Gastroesophageal sphincter (tissue), 4 donors: ENCODE results near the gene RTBDN. TPM values are rescaled to one million over a fixed set of nuclear protein-coding genes. Genes with fewer than 3 reads are reported as not detected.

Source experiments
- ATAC-seq: fragments of 150-250 bp; one replicate; pipeline ENCODE4 v1.9.1; 2016; ENCODE audit warnings: mild to moderate bottlenecking, moderate library complexity
- H3K27ac ChIP-seq, 4 donors: fragments of 200-600 bp; sonication (generic) in 3 of 4; 1 replicate in 3 of 4; 2 replicates in 1 of 4; pipeline ENCODE4 v1.5.1; 2016 to 2019
- H3K27me3 ChIP-seq: fragments of 200-600 bp; sonication (generic); one replicate; pipeline ENCODE4 v1.5.1; 2019
- H3K36me3 ChIP-seq, 2 donors: fragments of 200-600 bp; sonication (generic); one replicate each; pipeline ENCODE4 v1.5.1; 2019; ENCODE audit warnings: control low read depth in 1 of 2
- H3K4me1 ChIP-seq, 3 donors: fragments of 200-600 bp; sonication (generic); 1 replicate in 2 of 3; 2 replicates in 1 of 3; pipeline ENCODE4 v1.5.1; 2016 to 2019; ENCODE audit warnings: control low read depth in 2 of 3
- H3K4me3 ChIP-seq, 2 donors: fragments of 200-600 bp; sonication (generic); one replicate each; pipeline ENCODE4 v1.5.1; 2019; ENCODE audit warnings: mild to moderate bottlenecking in 1 of 2, moderate library complexity in 1 of 2
- H3K9me3 ChIP-seq, 3 donors: fragments of 200-600 bp; sonication (generic); one replicate each; pipeline ENCODE4 v1.5.1; 2017 to 2019; ENCODE audit warnings: control low read depth in 2 of 3
- CTCF ChIP-seq, 4 experiments: fragments of 200-600 bp in 2 of 4; fragments of 450-650 bp in 2 of 4; sonication (generic) in 1 of 4; IDR thresholded peaks; one replicate each; pipeline ENCODE4 v1.5.1; 2017 to 2019; ENCODE audit warnings: antibody characterized with exemption in 4 of 4, mild to moderate bottlenecking in 2 of 4, moderate library complexity in 2 of 4
- EP300 ChIP-seq: sonication (generic); formaldehyde crosslinking; IDR thresholded peaks from one replicate; pipeline ENCODE4 v1.6.1; 2017; ENCODE audit warnings: antibody characterized with exemption, mild to moderate bottlenecking
- POLR2A ChIP-seq, 2 donors: fragments of 450-650 bp; IDR thresholded peaks; one replicate each; pipeline ENCODE4 v1.6.1; 2017; ENCODE audit warnings: antibody characterized with exemption in 2 of 2, mild to moderate bottlenecking in 2 of 2, moderate library complexity in 1 of 2
- POLR2AphosphoS5 ChIP-seq: sonication (generic); formaldehyde crosslinking; IDR thresholded peaks from one replicate; pipeline ENCODE4 v1.6.1; 2017; ENCODE audit warnings: antibody characterized with exemption
- WGBS, 2 donors: methylation state at CpG; one replicate each; pipeline ENCODE4 v1.1.5; 2018; ENCODE audit warnings: low coverage in 1 of 2; 5-methylcytosine and 5-hydroxymethylcytosine counted together
- total RNA-seq, 4 donors: library from RNA; depleted of rRNA; stranded (reverse); fragments of >200 nt; gene quantifications; one replicate each; pipeline ENCODE4 v1.1.0, GENCODE V29; 2016

Gene RTBDN
- total RNA-seq, 4 donors from 2014 or later, result 1.1 TPM; not detected in 3

GRCh38 chr19:12871681-12872080, 37.3 kb upstream of the RTBDN start:
- H3K27ac ChIP-seq, result no peak overlapping the region
- ATAC-seq, result no peak
- H3K4me1 ChIP-seq, result peaks cover 0 to 13% (median 5%) of the 10 kb centered on the region in 3 donors
- 84 to 87% methylated on average over 2 to 3 of the region's 3 CpGs for WGBS, 2 donors
- TF ChIP-seq EP300 (no peak), POLR2A (IDR thresholded peaks at IDR 0.05) (no peak), POLR2AphosphoS5 (no peak), CTCF (IDR thresholded peaks at IDR 0.05) (no peak)
- H3K4me3 ChIP-seq, result no peak overlapping the region
- peaks cover 0 to 37% of the 10 kb centered on the region in 2 donors for H3K36me3 ChIP-seq
- peaks cover 25% of the 10 kb centered on the region for H3K27me3 ChIP-seq
- H3K9me3 ChIP-seq, result no peaks in the 10 kb centered on the region

GRCh38 chr19:12868540-12869112, 34.2 kb upstream of the RTBDN start:
- WGBS, 2 donors, result 86 to 90% methylated on average over 2 of the region's 10 CpGs
- TF ChIP-seq CTCF (IDR thresholded peaks at IDR 0.05) (no peak), POLR2AphosphoS5 (no peak), EP300 (no peak), POLR2A (IDR thresholded peaks at IDR 0.05) (no peak)
- H3K27me3 ChIP-seq, result peaks cover 33% of the 10 kb centered on the region
- H3K9me3 ChIP-seq, result no peaks in the 10 kb centered on the region
- peaks cover 0 to 6% of the 10 kb centered on the region in 2 donors for H3K36me3 ChIP-seq
- no peak overlapping the region for H3K4me3 ChIP-seq
- no peak for ATAC-seq
- H3K4me1 ChIP-seq, result peaks cover 0 to 13% (median 5%) of the 10 kb centered on the region in 3 donors
- no peak overlapping the region for H3K27ac ChIP-seq

DNA sequence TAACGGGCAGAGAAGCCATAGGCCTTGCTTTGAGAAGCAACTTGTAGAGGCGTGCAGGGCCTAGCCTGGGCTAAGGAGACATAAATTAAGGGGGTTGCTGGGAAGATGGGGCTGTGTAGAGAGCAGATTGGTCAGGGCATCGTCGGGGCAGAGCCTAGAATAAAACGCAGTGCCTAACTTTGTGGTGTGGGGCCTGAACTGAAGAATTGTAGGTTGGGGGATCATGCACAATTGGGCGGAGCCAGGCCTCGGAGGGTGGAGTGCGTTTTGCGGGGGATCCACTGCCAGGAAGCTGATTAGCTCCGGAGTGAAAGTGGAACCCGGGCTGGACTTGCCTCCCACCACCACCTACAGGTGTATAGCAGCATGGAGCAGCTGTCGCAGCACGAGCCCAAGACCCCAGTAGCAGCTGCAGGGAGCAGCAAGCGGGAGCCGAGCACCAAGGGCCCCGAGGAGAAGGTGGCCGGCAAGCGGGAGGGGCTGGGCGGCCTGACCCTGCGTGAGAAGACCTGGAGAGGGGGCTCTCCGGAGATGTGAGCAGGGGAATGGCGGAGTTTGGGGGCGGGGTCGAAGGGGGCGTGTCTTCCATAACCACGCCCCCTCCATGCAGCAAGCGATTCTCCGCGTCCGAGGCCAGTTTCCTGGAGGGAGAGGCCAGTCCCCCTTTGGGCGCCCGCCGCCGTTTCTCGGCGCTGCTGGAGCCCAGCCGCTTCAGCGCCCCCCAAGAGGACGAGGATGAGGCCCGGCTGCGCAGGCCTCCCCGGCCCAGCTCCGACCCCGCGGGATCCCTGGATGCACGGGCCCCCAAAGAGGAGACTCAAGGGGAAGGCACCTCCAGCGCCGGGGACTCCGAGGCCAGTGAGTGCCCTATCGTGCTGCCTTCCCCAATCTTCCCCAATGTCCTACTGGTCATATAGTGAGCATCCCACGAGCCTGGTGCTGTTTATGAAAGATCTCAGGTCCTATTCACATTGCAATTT, 33.0 kb upstream of the RTBDN start:
- WGBS, 2 donors, result 7 to 43% methylated on average over 6 to 15 of the region's 51 CpGs
- no peak overlapping the region for H3K27ac ChIP-seq
- H3K4me1 ChIP-seq, result peaks cover 0 to 13% (median 5%) of the 10 kb centered on the region in 3 donors
- H3K27me3 ChIP-seq, result peaks cover 33% of the 10 kb centered on the region
- H3K9me3 ChIP-seq, result no peaks in the 10 kb centered on the region
- ATAC-seq, result peak; percentile 40
- TF ChIP-seq EP300, result no peak
- no peak for TF ChIP-seq POLR2AphosphoS5
- no peak for TF ChIP-seq POLR2A (IDR thresholded peaks at IDR 0.05)
- no peak for TF ChIP-seq CTCF (IDR thresholded peaks at IDR 0.05)
- H3K4me3 ChIP-seq, result peak overlapping the region; percentile 4 to 44
- H3K36me3 ChIP-seq, result no peaks in the 10 kb centered on the region

GRCh38 chr19:12866416-12867119, 32.2 kb upstream of the RTBDN start:
- TF ChIP-seq CTCF (IDR thresholded peaks at IDR 0.05) (no peak), POLR2AphosphoS5 (no peak), POLR2A (IDR thresholded peaks at IDR 0.05) (no peak), EP300 (no peak)
- no peak for ATAC-seq
- Histone ChIP-seq H3K4me1 (peaks cover 0 to 13% (median 5%) of the 10 kb centered on the region in 3 donors), H3K4me3 (no peak overlapping the region), H3K36me3 (no peaks in the 10 kb centered on the region), H3K27me3 (peaks cover 33% of the 10 kb centered on the region), H3K27ac (no peak overlapping the region), H3K9me3 (no peaks in the 10 kb centered on the region)
- WGBS, 2 donors, result 75 to 83% methylated on average over 14 of the region's 29 CpGs
